H1 (cell line): ENCODE data around the gene FAM162A. TPM values are rescaled to one million over a fixed set of nuclear protein-coding genes. Genes with fewer than 3 reads are reported as not detected.

Experiments used
- CTCF ChIA-PET: fragments of 300-600 bp; sonication (Branson Sonifier 250); formaldehyde crosslinking; loops from one replicate; lab custom pipeline; 2021; ENCODE audit not compliant: partially characterized antibody; lab: Charles Lee
- POLR2A ChIA-PET: fragments of 300-600 bp; sonication (Branson Sonifier 250); formaldehyde crosslinking; loops from one replicate; lab custom pipeline; 2021; ENCODE audit warnings: inconsistent platforms; ENCODE audit not compliant: partially characterized antibody; lab: Charles Lee
- DNase-seq, 2 experiments: peaks; one replicate each; pipeline versions ENCODE4 v3.0.0 to v3.0.0-alpha.2; 2010 to 2022; ENCODE audit warnings: low spot score in 2 of 2, low read depth in 1 of 2, mixed read lengths in 1 of 2
- FAIRE-seq: peaks from 2 replicates; lab custom pipeline; 2011; peaks lifted over from hg19 to GRCh38; lab: Jason Lieb, UNC
- H2AFZ ChIP-seq: 2 replicates; pipeline ENCODE4 v1.8.1; 2012; ENCODE audit warnings: low read length, inconsistent platforms
- H2AK5ac ChIP-seq: 2 replicates; pipeline ENCODE4 v1.6.1; 2013; ENCODE audit warnings: low read depth, low read length
- H2BK120ac ChIP-seq: replicated peaks from 2 replicates; pipeline ENCODE3; 2013; ENCODE audit warnings: low read depth, low read length, inconsistent platforms
- H2BK12ac ChIP-seq: 2 replicates; pipeline ENCODE4 v1.6.1; 2013; ENCODE audit warnings: low read depth, low read length
- H2BK15ac ChIP-seq: 2 replicates; pipeline ENCODE4 v1.6.1; 2013; ENCODE audit warnings: low read length
- H2BK20ac ChIP-seq: 2 replicates; pipeline ENCODE4 v1.6.1; 2013; ENCODE audit warnings: low read length
- H2BK5ac ChIP-seq: 2 replicates; pipeline ENCODE4 v1.6.1; 2013; ENCODE audit warnings: low read depth, low read length
- H3K14ac ChIP-seq: 2 replicates; pipeline ENCODE4 v1.6.1; 2013; ENCODE audit warnings: inconsistent platforms; ENCODE audit not compliant: insufficient read length
- H3K18ac ChIP-seq: 2 replicates; pipeline ENCODE4 v1.6.1; 2013; ENCODE audit warnings: low read length; ENCODE audit errors: extremely low read depth
- H3K23ac ChIP-seq: 2 replicates; pipeline ENCODE4 v1.6.1; 2013; ENCODE audit warnings: inconsistent platforms; ENCODE audit not compliant: insufficient read length
- H3K23me2 ChIP-seq: 2 replicates; pipeline ENCODE4 v1.6.1; 2013; ENCODE audit warnings: low read depth, low read length
- H3K27ac ChIP-seq: 2 replicates; pipeline ENCODE4 v1.6.1; 2011; ENCODE audit warnings: low read depth, low read length, inconsistent platforms
- H3K27me3 ChIP-seq, 4 experiments: replicated peaks in 1 of 4; 1 replicate in 1 of 4; 2 replicates in 3 of 4; pipeline versions ENCODE4 v1.6.1 to v1.8.1; 2011 to 2013; ENCODE audit warnings: low read length in 3 of 4, mild to moderate bottlenecking in 3 of 4, inconsistent platforms in 2 of 4, mixed read lengths in 2 of 4, moderate library complexity in 1 of 4; ENCODE audit not compliant: control insufficient read depth in 3 of 4, insufficient read depth in 3 of 4; ENCODE audit errors: extremely low read depth in 1 of 4
- H3K36me3 ChIP-seq, 4 experiments: 2 replicates each; pipeline versions ENCODE4 v1.6.1 to v1.8.1; 2011 to 2013; ENCODE audit warnings: mild to moderate bottlenecking in 4 of 4, low read length in 3 of 4, moderate library complexity in 2 of 4, control low read depth in 1 of 4, inconsistent platforms in 1 of 4; ENCODE audit not compliant: insufficient read depth in 4 of 4, control insufficient read depth in 2 of 4
- H3K4ac ChIP-seq: replicated peaks from 2 replicates; pipeline ENCODE3; 2013; ENCODE audit warnings: low read length, low read depth, mixed read lengths, inconsistent platforms; ENCODE audit not compliant: insufficient read length
- H3K4me1 ChIP-seq, 4 experiments: replicated peaks in 1 of 4; 1 replicate in 1 of 4; 2 replicates in 3 of 4; pipeline versions ENCODE4 v1.6.1 to v1.8.1; 2011 to 2013; ENCODE audit warnings: low read length in 3 of 4, inconsistent platforms in 2 of 4, mixed read lengths in 1 of 4; ENCODE audit not compliant: insufficient read depth in 4 of 4, control insufficient read depth in 3 of 4
- H3K4me2 ChIP-seq, 2 experiments: 2 replicates each; pipeline versions ENCODE4 v1.6.1 to v1.8.1; 2011 to 2013; ENCODE audit warnings: low read depth in 2 of 2, low read length in 2 of 2, control low read depth in 1 of 2, inconsistent platforms in 1 of 2, mild to moderate bottlenecking in 1 of 2; ENCODE audit not compliant: insufficient read depth in 1 of 2
- H3K4me3 ChIP-seq, 4 experiments: fragments of 200-600, 300-600 bp in 1 of 4; sonication (generic), shearing (Covaris generic), sonication (Bioruptor Twin) in 1 of 4; 2 replicates each; pipeline versions ENCODE4 v1.5.1 to v1.8.1; 2011 to 2016; ENCODE audit warnings: low read length in 4 of 4, low read depth in 3 of 4, control low read depth in 2 of 4, inconsistent platforms in 2 of 4, mild to moderate bottlenecking in 2 of 4, mixed read lengths in 1 of 4, moderate library complexity in 1 of 4; ENCODE audit not compliant: insufficient read depth in 2 of 4; ENCODE audit errors: extremely low read depth in 1 of 4
- H3K56ac ChIP-seq: replicated peaks from 2 replicates; pipeline ENCODE3; 2013; ENCODE audit warnings: low read depth, mild to moderate bottlenecking, mixed read lengths, low read length, inconsistent platforms; ENCODE audit not compliant: insufficient read length
- H3K79me1 ChIP-seq: 2 replicates; pipeline ENCODE4 v1.6.1; 2013; ENCODE audit warnings: low read depth, low read length, control low read depth
- H3K79me2 ChIP-seq, 2 experiments: 2 replicates each; pipeline versions ENCODE4 v1.6.1 to v1.8.1; 2012 to 2013; ENCODE audit warnings: low read length in 2 of 2, mild to moderate bottlenecking in 2 of 2, inconsistent platforms in 1 of 2; ENCODE audit not compliant: insufficient read depth in 2 of 2, control insufficient read depth in 1 of 2
- H3K9ac ChIP-seq, 4 experiments: replicated peaks in 1 of 4; 1 replicate in 1 of 4; 2 replicates in 3 of 4; pipeline versions ENCODE4 v1.6.1 to v1.8.1; 2011 to 2013; ENCODE audit warnings: low read depth in 3 of 4, low read length in 3 of 4, control low read depth in 2 of 4, mild to moderate bottlenecking in 2 of 4, moderate library complexity in 2 of 4, inconsistent platforms in 1 of 4; ENCODE audit errors: extremely low read depth in 1 of 4
- H3K9me3 ChIP-seq, 2 experiments: 2 replicates each; pipeline versions ENCODE4 v1.6.1 to v1.8.1; 2012 to 2013; ENCODE audit warnings: mild to moderate bottlenecking in 2 of 2, moderate library complexity in 2 of 2, control low read depth in 1 of 2, inconsistent platforms in 1 of 2, low read depth in 1 of 2, low read length in 1 of 2, mixed read lengths in 1 of 2; ENCODE audit not compliant: insufficient read depth in 2 of 2
- H4K20me1 ChIP-seq, 2 experiments: replicated peaks in 1 of 2; 2 replicates each; pipeline versions ENCODE3 to v1.8.1; 2011 to 2013; ENCODE audit warnings: inconsistent platforms in 2 of 2, low read length in 2 of 2, mild to moderate bottlenecking in 1 of 2; ENCODE audit not compliant: insufficient read depth in 2 of 2, control insufficient read depth in 1 of 2
- H4K5ac ChIP-seq: 2 replicates; pipeline ENCODE4 v1.6.1; 2013; ENCODE audit warnings: low read length, low read depth, mixed read lengths, inconsistent platforms; ENCODE audit not compliant: insufficient read length
- H4K8ac ChIP-seq: 2 replicates; pipeline ENCODE4 v1.8.0; 2013; ENCODE audit warnings: mild to moderate bottlenecking, moderate library complexity, low read length, inconsistent platforms; ENCODE audit not compliant: insufficient read depth; ENCODE audit errors: extremely low read depth
- H4K91ac ChIP-seq: replicated peaks from 2 replicates; pipeline ENCODE3; 2013; ENCODE audit warnings: low read length, mixed read lengths, inconsistent platforms; ENCODE audit not compliant: insufficient read length
- RBBP5 ChIP-seq: IDR thresholded peaks from 2 replicates; pipeline ENCODE4 v1.7.1; 2012; ENCODE audit warnings: low read depth, mild to moderate bottlenecking, inconsistent platforms, low read length, moderate library complexity, borderline replicate concordance
- WGBS, 2 experiments: shearing (Covaris generic) in 1 of 2; methylation state at CpG; one replicate each; pipeline versions ENCODE4 v1.1.6 to v1.1.7; 2013 to 2015; ENCODE audit warnings: low lambda C conversion rate in 2 of 2, mixed read lengths in 2 of 2, inconsistent platforms in 1 of 2, low coverage in 1 of 2, missing lambda C conversion rate in 1 of 2; ENCODE audit not compliant: insufficient replicate concordance in 2 of 2, insufficient coverage in 1 of 2, insufficient read length in 1 of 2; ENCODE audit errors: extremely low coverage in 1 of 2, missing lambda C conversion rate in 1 of 2; 5-methylcytosine and 5-hydroxymethylcytosine counted together
- polyA plus RNA-seq, 7 experiments: library from polyadenylated mRNA; depleted of rRNA in 3 of 7; stranded (reverse) in 5 of 7; unstranded in 2 of 7; fragments of >200 nt in 5 of 7; fragments of 200-250 nt in 2 of 7; gene quantifications; 1 replicate in 5 of 7; 2 replicates in 1 of 7; 4 replicates in 1 of 7; pipeline versions ENCODE4 v1.2.1 to v1.2.3, GENCODE V29; 2011 to 2013; ENCODE audit warnings: missing spikeins in 2 of 7, mixed read lengths in 2 of 7
- total RNA-seq: library from RNA; stranded (reverse); fragmentation: NEBNext Ultra II Directional; extraction: Animal tissue kit (Norgen Biotek cat#: 25700); gene quantifications from 2 replicates; pipeline ENCODE4 v1.2.1, GENCODE V29; 2021

FAM162A gene
- total and polyA plus RNA-seq, 2 of the 8 experiments (the other 6 are each of a cell fraction or from before 2014, with no cell fraction given): 38.2 to 59.7 TPM

DNA sequence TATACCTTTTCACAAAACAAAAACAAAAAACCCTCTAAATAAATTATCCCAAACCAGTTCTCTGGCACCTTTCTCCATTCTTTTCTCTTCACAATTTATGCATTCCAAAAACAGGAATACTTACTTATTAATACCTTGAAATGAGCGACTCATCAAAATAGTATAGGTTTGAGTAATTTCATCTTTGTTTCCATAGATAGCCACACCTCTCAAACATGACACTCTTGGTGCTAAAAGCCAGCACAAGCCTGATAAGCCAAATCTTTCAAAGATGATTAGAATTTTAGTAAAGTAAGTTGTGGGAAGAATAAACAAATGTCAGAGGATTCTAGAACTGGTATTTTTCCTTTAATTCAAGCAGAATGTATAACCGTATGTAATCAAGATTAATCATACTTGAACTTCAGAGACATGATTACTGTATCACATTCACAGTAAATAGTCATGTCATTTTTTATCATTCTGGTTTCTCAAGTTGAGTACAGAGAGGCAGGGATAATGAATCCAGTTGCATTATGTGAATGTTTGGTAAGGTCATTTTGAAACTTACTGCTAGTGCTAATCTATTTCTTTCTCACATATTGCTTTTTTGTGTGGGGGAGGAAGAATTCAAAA is 44.0 kb downstream of the FAM162A start:
- no peak overlapping the region for H3K23ac ChIP-seq
- no peaks in the 10 kb centered on the region for H3K9me3 ChIP-seq
- no peak overlapping the region for H3K14ac ChIP-seq
- no peaks in the 10 kb centered on the region for H3K27me3 ChIP-seq
- no peak overlapping the region for H2AFZ ChIP-seq
- H3K56ac ChIP-seq: no peak overlapping the region
- H3K4me2 ChIP-seq: no peak overlapping the region
- no peak for FAIRE-seq
- no peak overlapping the region for H2BK120ac ChIP-seq
- no peak overlapping the region for H2AK5ac ChIP-seq
- no peak overlapping the region for H3K18ac ChIP-seq
- no peak overlapping the region for H3K4me3 ChIP-seq
- DNase-seq: no peak
- 92% methylated on average over 2 of the region's 2 CpGs; no CpG with 5 or more reads in 1 of the 2 experiments for WGBS, 2 experiments
- H2BK20ac ChIP-seq: no peak overlapping the region
- POLR2A ChIA-PET: interaction anchor here (1.9 kb wide), 1 partner anchor 12 kb away, joined by 10 read pairs; the partner anchor contains the start of gene WDR5B
- no peak overlapping the region for H3K4ac ChIP-seq
- no peak overlapping the region for H4K8ac ChIP-seq
- no peaks in the 10 kb centered on the region for H3K4me1 ChIP-seq
- no peak for TF ChIP-seq RBBP5
- CTCF ChIA-PET: no interaction called here
- peaks cover 0 to 2% of the 10 kb centered on the region in 2 experiments for H4K20me1 ChIP-seq
- H3K79me1 ChIP-seq: no peaks in the 10 kb centered on the region
- no peak overlapping the region for H3K27ac ChIP-seq
- H2BK15ac ChIP-seq: no peak overlapping the region
- H4K5ac ChIP-seq: no peak overlapping the region
- H3K23me2 ChIP-seq: no peaks in the 10 kb centered on the region; the same call in 1 of the 2 replicates
- H2BK5ac ChIP-seq: no peak overlapping the region
- H3K9ac ChIP-seq: no peak overlapping the region
- H2BK12ac ChIP-seq: no peak overlapping the region
- no peaks in the 10 kb centered on the region for H3K79me2 ChIP-seq
- H4K91ac ChIP-seq: no peak overlapping the region
- peaks cover 4 to 47% (median 13%) of the 10 kb centered on the region in 4 experiments; a peak in 7 of 8 replicates for H3K36me3 ChIP-seq
